ENCODE measurements around the gene SQSTM1.

DNA sequence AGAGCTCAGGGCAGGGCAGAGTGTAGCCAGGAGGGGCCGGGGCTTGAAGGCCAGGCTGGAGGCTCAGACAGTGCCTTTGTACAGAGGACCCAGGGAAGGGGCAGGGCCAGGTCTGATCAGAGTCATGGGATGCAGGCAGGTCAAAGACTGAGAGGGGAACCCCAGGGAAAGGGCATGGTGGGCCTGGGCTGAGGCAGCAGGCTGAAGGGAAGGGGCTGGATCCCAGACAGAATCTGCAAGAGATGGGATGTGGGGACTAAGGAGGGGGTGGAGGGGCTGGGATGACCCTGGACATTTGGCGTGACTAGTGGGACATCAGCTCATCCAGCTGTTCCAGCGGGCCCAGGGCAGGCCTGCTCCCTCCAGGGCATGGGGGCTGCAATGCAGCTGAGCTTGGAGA lies 53.4 kb downstream of the SQSTM1 start:
- TF ChIP-seq, protein P1, sequence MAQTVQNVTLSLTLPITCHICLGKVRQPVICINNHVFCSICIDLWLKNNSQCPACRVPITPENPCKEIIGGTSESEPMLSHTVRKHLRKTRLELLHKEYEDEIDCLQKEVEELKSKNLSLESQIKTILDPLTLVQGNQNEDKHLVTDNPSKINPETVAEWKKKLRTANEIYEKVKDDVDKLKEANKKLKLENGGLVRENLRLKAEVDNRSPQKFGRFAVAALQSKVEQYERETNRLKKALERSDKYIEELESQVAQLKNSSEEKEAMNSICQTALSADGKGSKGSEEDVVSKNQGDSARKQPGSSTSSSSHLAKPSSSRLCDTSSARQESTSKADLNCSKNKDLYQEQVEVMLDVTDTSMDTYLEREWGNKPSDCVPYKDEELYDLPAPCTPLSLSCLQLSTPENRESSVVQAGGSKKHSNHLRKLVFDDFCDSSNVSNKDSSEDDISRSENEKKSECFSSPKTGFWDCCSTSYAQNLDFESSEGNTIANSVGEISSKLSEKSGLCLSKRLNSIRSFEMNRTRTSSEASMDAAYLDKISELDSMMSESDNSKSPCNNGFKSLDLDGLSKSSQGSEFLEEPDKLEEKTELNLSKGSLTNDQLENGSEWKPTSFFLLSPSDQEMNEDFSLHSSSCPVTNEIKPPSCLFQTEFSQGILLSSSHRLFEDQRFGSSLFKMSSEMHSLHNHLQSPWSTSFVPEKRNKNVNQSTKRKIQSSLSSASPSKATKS (CRISPR knock-in tag; IDR thresholded peaks at IDR 0.05), result no peak
- TF ChIP-seq, protein P2, sequence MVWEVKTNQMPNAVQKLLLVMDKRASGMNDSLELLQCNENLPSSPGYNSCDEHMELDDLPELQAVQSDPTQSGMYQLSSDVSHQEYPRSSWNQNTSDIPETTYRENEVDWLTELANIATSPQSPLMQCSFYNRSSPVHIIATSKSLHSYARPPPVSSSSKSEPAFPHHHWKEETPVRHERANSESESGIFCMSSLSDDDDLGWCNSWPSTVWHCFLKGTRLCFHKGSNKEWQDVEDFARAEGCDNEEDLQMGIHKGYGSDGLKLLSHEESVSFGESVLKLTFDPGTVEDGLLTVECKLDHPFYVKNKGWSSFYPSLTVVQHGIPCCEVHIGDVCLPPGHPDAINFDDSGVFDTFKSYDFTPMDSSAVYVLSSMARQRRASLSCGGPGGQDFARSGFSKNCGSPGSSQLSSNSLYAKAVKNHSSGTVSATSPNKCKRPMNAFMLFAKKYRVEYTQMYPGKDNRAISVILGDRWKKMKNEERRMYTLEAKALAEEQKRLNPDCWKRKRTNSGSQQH (CRISPR knock-in tag; IDR thresholded peaks at IDR 0.05), result no peak
- TF ChIP-seq FOXK1 (CRISPR knock-in tag; IDR thresholded peaks at IDR 0.05; ENCODE audit: borderline replicate concordance) (no peak), ZSCAN32 (CRISPR knock-in tag; IDR thresholded peaks at IDR 0.05) (no peak)
- TF ChIP-seq, protein P3, sequence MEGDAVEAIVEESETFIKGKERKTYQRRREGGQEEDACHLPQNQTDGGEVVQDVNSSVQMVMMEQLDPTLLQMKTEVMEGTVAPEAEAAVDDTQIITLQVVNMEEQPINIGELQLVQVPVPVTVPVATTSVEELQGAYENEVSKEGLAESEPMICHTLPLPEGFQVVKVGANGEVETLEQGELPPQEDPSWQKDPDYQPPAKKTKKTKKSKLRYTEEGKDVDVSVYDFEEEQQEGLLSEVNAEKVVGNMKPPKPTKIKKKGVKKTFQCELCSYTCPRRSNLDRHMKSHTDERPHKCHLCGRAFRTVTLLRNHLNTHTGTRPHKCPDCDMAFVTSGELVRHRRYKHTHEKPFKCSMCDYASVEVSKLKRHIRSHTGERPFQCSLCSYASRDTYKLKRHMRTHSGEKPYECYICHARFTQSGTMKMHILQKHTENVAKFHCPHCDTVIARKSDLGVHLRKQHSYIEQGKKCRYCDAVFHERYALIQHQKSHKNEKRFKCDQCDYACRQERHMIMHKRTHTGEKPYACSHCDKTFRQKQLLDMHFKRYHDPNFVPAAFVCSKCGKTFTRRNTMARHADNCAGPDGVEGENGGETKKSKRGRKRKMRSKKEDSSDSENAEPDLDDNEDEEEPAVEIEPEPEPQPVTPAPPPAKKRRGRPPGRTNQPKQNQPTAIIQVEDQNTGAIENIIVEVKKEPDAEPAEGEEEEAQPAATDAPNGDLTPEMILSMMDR (IDR thresholded peaks at IDR 0.05 in 2 of 3, conservative IDR thresholded peaks at IDR 0.05 in 1 of 3; ENCODE audit: insufficient read depth in 2 of 3, low read depth in 1 of 3, low read length in 3 of 3), result no peak

Data from K562 (cell line).